Gastrocnemius medialis (tissue), 4 donors: ENCODE results near the gene ENOX1. TPM values are rescaled to one million over a fixed set of nuclear protein-coding genes. Genes with fewer than 3 reads are reported as not detected.

Experiments
- ATAC-seq, 2 donors: fragments of 150-250 bp; one replicate each; pipeline ENCODE4 v1.9.1; 2016
- DNase-seq, 2 donors: peaks; one replicate each; pipeline ENCODE4 v3.0.0-alpha.2; 2019
- H3K27ac ChIP-seq, 4 donors: fragments of 200-600 bp; sonication (generic); 1 replicate in 1 of 4; 2 replicates in 3 of 4; pipeline ENCODE4 v1.5.1; 2016 to 2018; ENCODE audit warnings: mild to moderate bottlenecking in 2 of 4, moderate library complexity in 1 of 4
- H3K27me3 ChIP-seq, 3 donors: fragments of 200-600 bp; sonication (generic) in 2 of 3; 1 replicate in 1 of 3; 2 replicates in 2 of 3; pipeline versions ENCODE4 v1.5.1 to v1.6.0; 2016 to 2019; ENCODE audit warnings: mild to moderate bottlenecking in 1 of 3, moderate library complexity in 1 of 3
- H3K36me3 ChIP-seq, 2 donors: fragments of 200-600 bp; sonication (generic) in 1 of 2; one replicate each; pipeline ENCODE4 v1.5.1; 2017 to 2018
- H3K4me1 ChIP-seq, 2 donors: fragments of 200-600 bp; sonication (generic) in 1 of 2; one replicate each; pipeline ENCODE4 v1.5.1; 2016 to 2017; ENCODE audit warnings: mild to moderate bottlenecking in 2 of 2
- H3K4me3 ChIP-seq, 4 donors: fragments of 200-600 bp; sonication (generic) in 3 of 4; 1 replicate in 1 of 4; 2 replicates in 3 of 4; pipeline ENCODE4 v1.5.1; 2016 to 2019; ENCODE audit warnings: mild to moderate bottlenecking in 2 of 4
- H3K9me3 ChIP-seq, 3 donors: fragments of 200-600 bp; sonication (generic) in 2 of 3; 1 replicate in 1 of 3; 2 replicates in 2 of 3; pipeline ENCODE4 v1.5.1; 2016 to 2019
- CTCF ChIP-seq, 5 experiments: fragments of 450-650 bp in 3 of 5; fragments of 200-600 bp in 2 of 5; sonication (generic) in 2 of 5; IDR thresholded peaks in 4 of 5; conservative IDR thresholded peaks in 1 of 5; 1 replicate in 4 of 5; 2 replicates in 1 of 5; pipeline ENCODE4 v1.5.1; 2016 to 2019; ENCODE audit warnings: antibody characterized with exemption in 5 of 5, mild to moderate bottlenecking in 3 of 5, moderate library complexity in 3 of 5
- POLR2A ChIP-seq, 2 donors: fragments of 450-650 bp; IDR thresholded peaks; one replicate each; pipeline ENCODE4 v1.6.1; 2017; ENCODE audit warnings: antibody characterized with exemption in 2 of 2, mild to moderate bottlenecking in 2 of 2, moderate library complexity in 2 of 2
- in situ Hi-C, 4 donors: fragments of 200-750 bp; cut with MboI; loops; one replicate each; pipeline versions ENCODE4 v1.15.0 to v1.8.0; 2017; ENCODE audit warnings: low sequenced_read_pairs in 4 of 4
- intact Hi-C: fragments of 100-400 bp; cut with DNase I; formaldehyde crosslinking; loops from one replicate; pipeline ENCODE4 v1.15.1; 2023; ENCODE audit warnings: low total_unique reads
- total RNA-seq, 4 donors: library from RNA; depleted of rRNA; stranded (reverse); fragments of >200 nt; gene quantifications; one replicate each; pipeline versions ENCODE4 v1.1.0 to v1.2.3, GENCODE V29; 2016

Gene ENOX1
- total RNA-seq, 4 donors from 2014 or later: 0.46 to 3.5 (median 1.8) TPM

GRCh38 chr13:43805681-43806128, 18.9 kb upstream of the ENOX1 start:
- DNase-seq: no peak
- no peak for ATAC-seq
- Histone ChIP-seq H3K27me3 (no peaks in the 10 kb centered on the region), H3K4me1 (no peaks in the 10 kb centered on the region), H3K4me3 (no peak overlapping the region), H3K9me3 (no peaks in the 10 kb centered on the region), H3K36me3 (no peaks in the 10 kb centered on the region), H3K27ac (no peak overlapping the region)
- intact Hi-C loops: loop anchor here (2.0 to 10.0 kb wide), 3 partner anchors 721 to 1211 kb away; no protein-coding TSS in a partner anchor
- in situ Hi-C loops: loop anchor here (5.0 to 25.0 kb wide), 7 partner anchors 501 to 1218 kb away; no protein-coding TSS in a partner anchor
- TF ChIP-seq CTCF (IDR thresholded peaks at IDR 0.05 in 4 of 5, conservative IDR thresholded peaks at IDR 0.05 in 1 of 5) (no peak), POLR2A (IDR thresholded peaks at IDR 0.05) (no peak)

GRCh38 chr13:43805071-43805468, 18.3 kb upstream of the ENOX1 start:
- in situ Hi-C loops: loop anchor here (5.0 to 25.0 kb wide), 7 partner anchors 500 to 1218 kb away; no protein-coding TSS in a partner anchor
- no peaks in the 10 kb centered on the region for H3K4me1 ChIP-seq
- ATAC-seq (peak in 1 of 2 donors; percentile 33), DNase-seq (no peak)
- H3K27ac ChIP-seq: no peak overlapping the region
- intact Hi-C loops: loop anchor here (2.0 to 10.0 kb wide), 3 partner anchors 720 to 1210 kb away; no protein-coding TSS in a partner anchor
- H3K4me3 ChIP-seq: no peak overlapping the region
- H3K36me3 ChIP-seq: no peaks in the 10 kb centered on the region
- no peaks in the 10 kb centered on the region for H3K9me3 ChIP-seq
- TF ChIP-seq CTCF (IDR thresholded peaks at IDR 0.05 in 4 of 5, conservative IDR thresholded peaks at IDR 0.05 in 1 of 5) (no peak), POLR2A (IDR thresholded peaks at IDR 0.05) (no peak)
- H3K27me3 ChIP-seq: no peaks in the 10 kb centered on the region

GRCh38 chr13:43804461-43805070, 17.8 kb upstream of the ENOX1 start:
- ATAC-seq: peak; percentile 47 to 64
- Histone ChIP-seq H3K36me3 (no peaks in the 10 kb centered on the region), H3K4me1 (no peaks in the 10 kb centered on the region), H3K27me3 (no peaks in the 10 kb centered on the region), H3K4me3 (no peak overlapping the region), H3K27ac (no peak overlapping the region), H3K9me3 (no peaks in the 10 kb centered on the region)
- in situ Hi-C loops: loop anchor here (5.0 to 25.0 kb wide), 7 partner anchors 500 to 1217 kb away; no protein-coding TSS in a partner anchor
- TF ChIP-seq CTCF (IDR thresholded peaks at IDR 0.05 in 4 of 5, conservative IDR thresholded peaks at IDR 0.05 in 1 of 5): peak; percentile 49 to 81 (median 57)
- no peak for TF ChIP-seq POLR2A (IDR thresholded peaks at IDR 0.05)
- intact Hi-C loops: loop anchor here (1.0 to 10.0 kb wide), 5 partner anchors 501 to 1210 kb away; no protein-coding TSS in a partner anchor
- DNase-seq: no peak

GRCh38 chr13:43802511-43802910, 15.7 kb upstream of the ENOX1 start:
- no peak for DNase-seq
- ATAC-seq: no peak
- H3K27ac ChIP-seq: no peak overlapping the region
- in situ Hi-C loops (loop anchor here (10.0 to 25.0 kb wide), 6 partner anchors 498 to 1215 kb away; no protein-coding TSS in a partner anchor), intact Hi-C loops (loop anchor here (5.0 to 10.0 kb wide), 2 partner anchors 605 to 1208 kb away; no protein-coding TSS in a partner anchor)
- H3K4me1 ChIP-seq: no peaks in the 10 kb centered on the region
- no peaks in the 10 kb centered on the region for H3K36me3 ChIP-seq
- H3K4me3 ChIP-seq: no peak overlapping the region
- no peaks in the 10 kb centered on the region for H3K27me3 ChIP-seq
- no peaks in the 10 kb centered on the region for H3K9me3 ChIP-seq
- no peak for TF ChIP-seq POLR2A (IDR thresholded peaks at IDR 0.05)
- TF ChIP-seq CTCF (IDR thresholded peaks at IDR 0.05 in 4 of 5, conservative IDR thresholded peaks at IDR 0.05 in 1 of 5): no peak
